IMR-90 (cell line): ENCODE results near the gene PLD1.

Experiments
- BHLHE40 ChIP-seq: fragments of 150-350 bp; IDR thresholded peaks from 2 replicates; pipeline ENCODE4 v1.6.1; 2016; ENCODE audit warnings: mild to moderate bottlenecking, low read depth, low read length
- MAFK ChIP-seq: IDR thresholded peaks from 2 replicates; pipeline ENCODE4 v1.6.1; 2012; ENCODE audit warnings: low read depth, low read length, improper control_type of control experiment
- MXI1 ChIP-seq: IDR thresholded peaks from 2 replicates; pipeline ENCODE4 v1.6.1; 2012; ENCODE audit warnings: low read depth, mild to moderate bottlenecking, low read length, moderate library complexity, borderline replicate concordance
- POLR2A ChIP-seq: IDR thresholded peaks from 2 replicates; pipeline ENCODE4 v1.6.1; 2012; ENCODE audit warnings: mild to moderate bottlenecking, low read depth, low read length
- RCOR1 ChIP-seq: IDR thresholded peaks from 2 replicates; pipeline ENCODE4 v1.6.1; 2012; ENCODE audit warnings: mild to moderate bottlenecking, low read length, improper control_type of control experiment; ENCODE audit not compliant: insufficient replicate concordance
- TF ChIP-seq, protein P1 (sequence below): conservative IDR thresholded peaks from 2 replicates; pipeline ENCODE4 v1.5.1; 2012; ENCODE audit warnings: mild to moderate bottlenecking, low read depth, low read length, improper control_type of control experiment

- TF ChIP-seq POLR2A (no peak), MAFK (no peak), BHLHE40 (no peak), MXI1 (no peak), RCOR1 (no peak)
- TF ChIP-seq, protein P1, sequence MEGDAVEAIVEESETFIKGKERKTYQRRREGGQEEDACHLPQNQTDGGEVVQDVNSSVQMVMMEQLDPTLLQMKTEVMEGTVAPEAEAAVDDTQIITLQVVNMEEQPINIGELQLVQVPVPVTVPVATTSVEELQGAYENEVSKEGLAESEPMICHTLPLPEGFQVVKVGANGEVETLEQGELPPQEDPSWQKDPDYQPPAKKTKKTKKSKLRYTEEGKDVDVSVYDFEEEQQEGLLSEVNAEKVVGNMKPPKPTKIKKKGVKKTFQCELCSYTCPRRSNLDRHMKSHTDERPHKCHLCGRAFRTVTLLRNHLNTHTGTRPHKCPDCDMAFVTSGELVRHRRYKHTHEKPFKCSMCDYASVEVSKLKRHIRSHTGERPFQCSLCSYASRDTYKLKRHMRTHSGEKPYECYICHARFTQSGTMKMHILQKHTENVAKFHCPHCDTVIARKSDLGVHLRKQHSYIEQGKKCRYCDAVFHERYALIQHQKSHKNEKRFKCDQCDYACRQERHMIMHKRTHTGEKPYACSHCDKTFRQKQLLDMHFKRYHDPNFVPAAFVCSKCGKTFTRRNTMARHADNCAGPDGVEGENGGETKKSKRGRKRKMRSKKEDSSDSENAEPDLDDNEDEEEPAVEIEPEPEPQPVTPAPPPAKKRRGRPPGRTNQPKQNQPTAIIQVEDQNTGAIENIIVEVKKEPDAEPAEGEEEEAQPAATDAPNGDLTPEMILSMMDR: peak; percentile 53
Measured at GRCh38 chr3:171704002-171704401, 106.3 kb downstream of the PLD1 start.
